IPS DF 6.9 (cell line): Measurements from ENCODE around the gene ANKRD44.

Source experiments
- DNase-seq: peaks from one replicate; pipeline ENCODE4 v3.0.0-alpha.2; 2013; ENCODE audit warnings: low read depth, low spot score
- H3K27ac ChIP-seq: one replicate; pipeline ENCODE4 v1.5.1; 2013; ENCODE audit warnings: low read length, control low read depth
- H3K27me3 ChIP-seq: 2 replicates; pipeline ENCODE4 v1.6.1; 2013; ENCODE audit warnings: mild to moderate bottlenecking, low read length; ENCODE audit not compliant: control insufficient read depth, insufficient read depth
- H3K36me3 ChIP-seq: 2 replicates; pipeline ENCODE4 v1.6.1; 2013; ENCODE audit warnings: low read length; ENCODE audit not compliant: control insufficient read depth, insufficient read depth
- H3K4me1 ChIP-seq: 2 replicates; pipeline ENCODE4 v1.6.1; 2013; ENCODE audit warnings: low read length; ENCODE audit not compliant: control insufficient read depth, insufficient read depth
- H3K4me3 ChIP-seq: 2 replicates; pipeline ENCODE4 v1.5.1; 2013; ENCODE audit warnings: mild to moderate bottlenecking, low read length
- H3K9me3 ChIP-seq: 2 replicates; pipeline ENCODE4 v1.6.1; 2013; ENCODE audit warnings: low read length, inconsistent platforms; ENCODE audit not compliant: control insufficient read depth, insufficient read depth
- WGBS: extraction: QIAGEN DNeasy Blood & Tissue Kit; methylation state at CpG from one replicate; pipeline ENCODE4 v1.1.7; 2013; ENCODE audit warnings: mixed read lengths, missing lambda C conversion rate; ENCODE audit not compliant: insufficient read length, insufficient coverage; 5-methylcytosine and 5-hydroxymethylcytosine counted together

ANKRD44 gene

DNA sequence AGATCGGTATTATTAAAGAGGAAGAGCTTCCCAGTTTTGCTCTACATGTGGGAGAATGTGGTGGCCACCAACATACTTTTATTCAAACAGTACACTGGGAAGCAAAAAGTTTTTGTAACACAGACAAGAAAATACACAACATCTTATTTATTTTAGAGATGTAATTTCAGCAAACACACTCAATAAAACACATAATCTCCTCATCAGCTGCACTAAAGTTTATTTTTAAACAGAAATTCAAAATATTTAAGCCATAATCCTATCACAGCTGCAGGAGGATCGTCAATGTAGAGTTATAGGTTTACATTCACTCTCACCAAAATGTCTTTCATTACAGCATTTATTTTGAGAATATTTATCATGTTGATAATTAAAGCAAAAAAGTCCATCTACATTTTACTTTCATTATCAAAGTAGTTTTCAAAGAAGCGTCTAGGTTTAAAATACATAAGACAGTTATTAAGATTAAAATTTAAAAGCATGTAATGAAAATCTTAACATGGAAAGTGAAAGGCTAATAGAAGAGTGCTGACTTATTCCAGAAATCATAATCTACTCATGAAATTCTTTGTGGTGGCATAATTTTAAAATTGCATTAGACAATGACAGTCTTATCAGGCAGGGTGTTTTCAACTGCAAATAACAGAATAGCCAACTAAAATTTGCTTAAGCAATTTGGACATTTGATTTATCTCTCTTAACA is 61.0 kb downstream of the ANKRD44 start:
- no CpG with 5 or more reads among the region's 3 CpGs for WGBS
- Histone ChIP-seq H3K9me3 (no peaks in the 10 kb centered on the region), H3K4me3 (no peak overlapping the region)

DNA sequence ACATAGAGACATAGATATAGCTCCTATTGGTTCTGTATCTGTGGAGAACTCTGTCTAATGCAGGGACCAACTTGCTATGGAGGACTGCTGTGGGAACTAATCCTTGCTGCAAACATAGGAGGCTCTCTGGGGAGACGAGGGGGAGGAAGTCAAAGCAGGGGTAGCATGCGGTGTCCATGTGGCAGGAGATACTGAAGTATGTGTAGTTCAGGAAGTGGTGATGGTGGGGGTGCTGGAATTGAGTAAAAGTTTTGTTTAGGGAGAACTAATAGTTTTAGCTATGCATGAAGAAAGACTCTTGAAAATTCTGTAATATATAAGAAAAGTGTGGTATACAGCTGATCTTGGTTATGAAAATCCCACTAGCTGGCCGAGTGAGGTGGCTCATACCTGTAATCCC is 62.0 kb downstream of the ANKRD44 start:
- Histone ChIP-seq H3K27me3 (no peaks in the 10 kb centered on the region), H3K36me3 (no peaks in the 10 kb centered on the region), H3K27ac (no peak overlapping the region), H3K4me1 (no peaks in the 10 kb centered on the region), H3K4me3 (no peak overlapping the region), H3K9me3 (no peaks in the 10 kb centered on the region)
- WGBS: no CpG with 5 or more reads among the region's 3 CpGs
- no peak for DNase-seq

More for the DNA sequence above, 61.0 kb downstream of the ANKRD44 start:
- Histone ChIP-seq H3K27me3 (no peaks in the 10 kb centered on the region), H3K27ac (no peak overlapping the region), H3K36me3 (no peaks in the 10 kb centered on the region), H3K4me1 (no peaks in the 10 kb centered on the region)
- DNase-seq: no peak

DNA sequence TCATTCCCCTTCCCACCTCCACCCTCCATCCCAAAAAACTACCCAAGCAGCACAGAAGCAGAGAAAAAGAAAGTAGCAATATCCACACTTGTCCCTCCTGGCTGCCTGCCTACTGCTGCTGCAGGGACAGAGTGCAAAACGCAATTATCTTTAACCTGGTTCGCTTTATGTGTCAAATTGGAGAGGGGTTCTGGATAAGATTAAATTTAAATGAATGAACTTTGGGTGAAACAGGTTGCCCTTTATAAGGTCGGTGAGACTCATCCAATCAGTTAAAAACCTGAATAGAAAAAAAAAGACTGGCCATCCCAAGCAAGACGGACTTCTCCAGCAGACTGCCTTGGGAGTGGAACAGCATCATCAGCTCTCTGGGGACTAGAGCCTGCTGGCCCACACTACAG is 62.6 kb downstream of the ANKRD44 start:
- Histone ChIP-seq H3K27me3 (no peaks in the 10 kb centered on the region), H3K36me3 (no peaks in the 10 kb centered on the region), H3K27ac (no peak overlapping the region), H3K4me3 (no peak overlapping the region), H3K4me1 (no peaks in the 10 kb centered on the region), H3K9me3 (no peaks in the 10 kb centered on the region)
- DNase-seq: no peak
- WGBS: no CpG with 5 or more reads among the region's 4 CpGs

DNA sequence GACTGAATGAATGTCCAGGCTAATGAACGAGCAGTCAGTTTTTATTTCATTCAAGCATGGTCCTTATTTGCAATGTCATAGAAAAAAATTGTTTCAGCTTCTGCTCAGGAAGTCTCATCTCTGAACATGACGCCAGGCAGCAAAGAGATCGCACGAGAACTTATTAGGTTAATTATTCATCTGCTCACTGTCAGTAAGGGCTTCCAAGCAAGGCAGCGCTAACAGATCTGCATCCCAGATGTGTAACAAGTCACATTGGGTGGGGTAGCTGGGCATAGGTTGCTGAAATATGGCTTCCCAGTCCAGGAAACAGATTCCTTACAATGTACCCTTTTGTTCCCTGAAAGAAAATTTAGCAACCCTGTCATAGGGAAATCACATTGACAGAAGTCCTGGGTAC is 63.5 kb downstream of the ANKRD44 start:
- no CpG with 5 or more reads among the region's 5 CpGs for WGBS
- DNase-seq: no peak
- H3K4me3 ChIP-seq: no peak overlapping the region

DNA sequence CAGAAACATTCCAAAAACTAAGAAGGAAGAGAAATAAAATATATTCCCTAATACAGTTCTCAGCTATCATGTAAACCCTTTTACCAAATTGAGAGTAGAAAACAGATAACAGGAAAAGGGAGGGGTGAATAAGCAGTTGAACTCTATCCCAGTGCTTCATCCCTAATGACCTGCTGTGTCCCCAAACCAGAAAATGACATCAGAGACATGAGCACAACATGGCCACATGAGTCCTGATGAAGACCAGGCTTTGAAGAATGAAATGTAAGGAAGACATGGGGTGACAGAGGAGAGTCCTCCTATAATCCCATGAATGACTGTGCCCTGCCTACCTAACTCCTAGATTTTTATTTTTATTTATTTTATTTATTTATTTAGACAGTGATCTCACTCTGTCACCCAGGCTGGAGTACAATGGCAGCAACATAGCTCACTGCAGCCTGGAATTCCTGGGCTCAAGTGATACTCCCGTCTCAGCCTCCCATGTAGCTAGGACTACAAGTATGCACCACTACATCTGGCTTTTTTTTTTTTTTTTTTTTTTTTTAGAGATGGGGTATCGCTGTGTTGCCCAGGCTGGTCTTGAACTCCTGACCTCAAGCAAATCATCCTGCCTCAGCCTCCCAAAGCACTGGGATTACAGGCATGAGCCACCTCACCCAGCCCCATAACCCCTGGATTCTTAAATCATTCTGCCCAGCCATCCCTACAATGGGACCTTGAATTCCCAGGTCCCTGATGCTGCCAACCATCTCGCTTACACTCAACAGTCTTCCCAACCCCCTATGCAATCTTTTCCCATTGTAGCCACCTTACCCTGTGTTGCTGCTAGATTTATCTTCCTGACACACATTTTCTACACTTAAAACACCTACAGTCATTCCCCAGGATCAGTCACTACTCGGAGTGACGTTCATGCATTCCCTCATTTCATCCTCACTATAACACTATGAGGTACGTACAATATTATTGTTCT is 64.5 kb downstream of the ANKRD44 start:
- Histone ChIP-seq H3K27me3 (no peaks in the 10 kb centered on the region), H3K9me3 (no peaks in the 10 kb centered on the region), H3K27ac (no peak overlapping the region), H3K4me3 (no peak overlapping the region), H3K36me3 (no peaks in the 10 kb centered on the region), H3K4me1 (no peaks in the 10 kb centered on the region)
- no peak for DNase-seq
- WGBS: no CpG with 5 or more reads among the region's 6 CpGs

More for the DNA sequence above, 63.5 kb downstream of the ANKRD44 start:
- Histone ChIP-seq H3K4me1 (no peaks in the 10 kb centered on the region), H3K9me3 (no peaks in the 10 kb centered on the region), H3K36me3 (no peaks in the 10 kb centered on the region), H3K27me3 (no peaks in the 10 kb centered on the region), H3K27ac (no peak overlapping the region)

DNA sequence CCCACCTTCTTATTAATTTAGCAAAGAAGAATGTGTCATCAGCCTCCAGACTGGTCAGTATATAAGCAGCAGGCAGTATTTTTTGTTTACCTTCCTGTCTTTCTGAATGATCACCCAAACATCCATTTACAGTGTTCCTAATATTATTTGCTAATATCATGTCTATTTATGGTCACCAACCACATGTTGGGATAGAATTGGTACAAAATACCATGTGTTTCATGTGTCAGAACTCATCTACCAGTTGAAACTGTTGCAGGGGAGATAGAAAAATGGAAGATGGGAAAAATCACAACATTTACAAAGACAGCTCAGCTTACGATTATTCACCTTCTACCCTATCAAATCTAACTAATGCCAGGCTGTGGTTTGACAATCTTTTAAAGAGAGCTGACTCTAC is 66.2 kb downstream of the ANKRD44 start:
- Histone ChIP-seq H3K4me1 (no peaks in the 10 kb centered on the region), H3K36me3 (no peaks in the 10 kb centered on the region)
- WGBS: no CpG with 5 or more reads among the region's 1 CpG

DNA sequence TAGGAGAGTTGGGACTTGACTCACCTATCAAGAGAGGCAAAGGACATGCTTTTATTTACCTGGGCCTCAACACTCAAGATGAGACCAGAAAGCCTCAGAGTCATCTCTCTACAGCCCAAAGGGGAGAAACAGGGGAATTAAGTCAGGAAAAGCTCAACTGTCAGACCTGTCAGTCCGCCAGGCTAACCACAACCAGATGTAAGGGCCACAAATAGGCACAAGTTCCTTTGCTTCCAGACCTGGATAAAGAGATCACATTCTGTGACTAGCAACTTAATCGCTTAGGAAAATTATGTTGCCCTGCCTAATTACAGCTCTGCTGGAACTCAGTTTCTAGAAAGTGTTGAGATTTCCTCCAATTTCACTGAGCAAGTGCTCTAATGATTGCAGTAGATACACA is 67.9 kb downstream of the ANKRD44 start:
- H3K4me3 ChIP-seq: no peak overlapping the region
- no peaks in the 10 kb centered on the region for H3K36me3 ChIP-seq
- no CpG with 5 or more reads among the region's 2 CpGs for WGBS
- H3K27ac ChIP-seq: no peak overlapping the region
- H3K27me3 ChIP-seq: no peaks in the 10 kb centered on the region
- DNase-seq: no peak
- H3K9me3 ChIP-seq: no peaks in the 10 kb centered on the region
- H3K4me1 ChIP-seq: no peaks in the 10 kb centered on the region

More for the DNA sequence above, 66.2 kb downstream of the ANKRD44 start:
- DNase-seq: no peak
- Histone ChIP-seq H3K27ac (no peak overlapping the region), H3K4me3 (no peak overlapping the region), H3K9me3 (no peaks in the 10 kb centered on the region), H3K27me3 (no peaks in the 10 kb centered on the region)

DNA sequence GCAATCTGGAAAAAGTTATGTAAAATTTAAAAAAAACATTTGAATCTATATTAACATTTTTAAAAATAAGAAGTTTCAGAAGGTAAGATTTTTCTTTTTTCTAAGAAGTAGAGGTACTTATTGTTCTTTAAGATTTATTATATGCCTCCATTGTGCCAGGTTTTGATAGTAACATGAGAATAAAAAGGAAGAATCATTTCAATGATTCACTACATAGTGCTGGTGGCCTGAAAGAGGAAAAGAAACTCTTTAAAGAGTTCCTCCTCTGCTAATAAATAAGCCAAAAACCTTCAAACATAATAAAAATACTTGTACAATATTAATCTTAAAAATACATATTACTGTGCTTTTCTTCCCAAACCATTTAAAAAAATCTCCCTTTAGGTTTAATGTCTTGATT is 69.0 kb downstream of the ANKRD44 start:
- H3K4me1 ChIP-seq: no peaks in the 10 kb centered on the region
- no peaks in the 10 kb centered on the region for H3K27me3 ChIP-seq
- H3K9me3 ChIP-seq: no peaks in the 10 kb centered on the region
- no peak overlapping the region for H3K4me3 ChIP-seq
- H3K27ac ChIP-seq: no peak overlapping the region
- DNase-seq: no peak
- no peaks in the 10 kb centered on the region for H3K36me3 ChIP-seq

DNA sequence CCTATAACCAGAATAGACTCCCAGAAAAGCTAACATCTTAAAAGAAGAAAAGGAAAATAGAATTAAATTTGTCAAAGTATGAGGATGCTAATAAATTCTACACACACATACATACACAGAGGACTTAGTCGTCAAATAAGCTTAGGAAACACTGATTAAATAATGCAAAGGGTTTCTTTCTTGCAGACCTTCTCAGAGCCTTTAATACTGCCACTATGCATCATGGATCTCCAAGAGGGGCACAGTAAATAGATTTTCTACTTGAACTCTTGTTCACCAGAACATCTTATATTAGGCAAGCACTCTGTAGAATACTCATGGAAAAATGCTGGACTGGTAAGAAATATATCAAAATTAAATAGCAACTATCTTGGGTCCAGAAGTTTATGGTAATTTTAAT is 69.4 kb downstream of the ANKRD44 start:
- H3K4me1 ChIP-seq: no peaks in the 10 kb centered on the region
- no peak overlapping the region for H3K27ac ChIP-seq
- no peak for DNase-seq
- WGBS: no CpG with 5 or more reads among the region's 1 CpG
- H3K36me3 ChIP-seq: no peaks in the 10 kb centered on the region
- H3K27me3 ChIP-seq: no peaks in the 10 kb centered on the region
- H3K9me3 ChIP-seq: no peaks in the 10 kb centered on the region
- no peak overlapping the region for H3K4me3 ChIP-seq

DNA sequence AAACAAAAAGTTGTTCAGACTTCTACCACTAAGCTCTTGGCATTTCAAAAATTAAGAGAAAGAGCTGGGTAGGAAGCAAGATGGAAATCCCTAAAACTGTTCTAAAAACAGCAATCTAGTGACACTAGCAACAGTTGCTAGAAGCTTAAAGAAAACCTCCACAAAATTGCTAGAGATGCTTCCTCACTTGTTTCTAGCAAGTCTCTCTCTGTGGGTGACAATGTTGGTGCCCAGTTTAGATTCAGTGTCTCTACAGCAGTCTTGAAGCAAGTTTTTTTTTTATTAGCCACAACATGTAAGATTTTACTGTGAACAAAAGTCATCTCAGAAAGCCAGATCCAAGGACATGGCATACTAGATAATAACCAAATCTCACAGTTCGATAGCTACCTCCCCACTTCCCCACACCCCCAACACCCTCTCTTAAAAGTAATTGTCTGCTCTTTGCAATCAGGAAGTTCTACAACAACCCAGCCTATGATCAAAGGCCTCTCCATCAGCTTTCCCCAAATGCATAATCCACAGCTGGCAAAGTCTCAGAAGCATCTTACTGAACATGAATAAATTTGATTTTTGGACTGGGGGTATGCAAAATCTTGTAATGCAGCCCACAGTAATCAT is 70.0 kb downstream of the ANKRD44 start:
- no peaks in the 10 kb centered on the region for H3K27me3 ChIP-seq
- no peaks in the 10 kb centered on the region for H3K4me1 ChIP-seq
- no peak for DNase-seq
- H3K36me3 ChIP-seq: no peaks in the 10 kb centered on the region
- H3K4me3 ChIP-seq: no peak overlapping the region
- no peak overlapping the region for H3K27ac ChIP-seq
- WGBS: no CpG with 5 or more reads among the region's 1 CpG
- no peaks in the 10 kb centered on the region for H3K9me3 ChIP-seq
